Dedifferentiated amniotic fluid mesenchymal stem cell (primary cell): Measurements from ENCODE around the gene PAGE4.
A peak's percentile ranks its signal among the peaks of the same experiment; 100 is the strongest.

Experiments
- DNase-seq: peaks from one replicate; pipeline ENCODE4 v3.0.0-alpha.2; 2016; ENCODE audit errors: extremely low spot score

Gene PAGE4

DNA sequence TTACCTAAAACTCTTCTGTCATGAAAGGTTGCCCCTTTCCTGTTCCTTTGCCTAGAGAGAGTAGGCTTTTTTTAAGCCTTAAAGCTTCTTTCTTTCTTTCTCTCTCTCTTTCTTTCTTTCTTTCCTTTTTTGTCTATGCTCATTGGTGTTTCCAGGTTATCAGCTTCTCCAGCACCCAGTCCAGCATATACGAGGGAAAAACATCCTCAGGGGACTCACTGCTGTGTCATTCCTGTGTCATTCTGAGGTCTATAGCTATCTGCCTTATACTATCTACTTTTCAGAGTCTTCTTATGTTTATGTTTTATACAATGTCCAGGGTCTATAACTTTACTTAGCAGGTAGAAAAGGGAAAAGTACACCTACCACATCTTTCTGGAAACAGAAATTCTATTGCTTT lies 39.6 kb downstream of the PAGE4 start:
- no peak for DNase-seq

GRCh38 chrX:49876750-49877149 lies 47.6 kb downstream of the PAGE4 start:
- no peak for DNase-seq

GRCh38 chrX:49877397-49878101 lies 48.4 kb downstream of the PAGE4 start:
- DNase-seq = no peak

GRCh38 chrX:49878128-49878833 lies 49.2 kb downstream of the PAGE4 start:
- DNase-seq = no peak

DNA sequence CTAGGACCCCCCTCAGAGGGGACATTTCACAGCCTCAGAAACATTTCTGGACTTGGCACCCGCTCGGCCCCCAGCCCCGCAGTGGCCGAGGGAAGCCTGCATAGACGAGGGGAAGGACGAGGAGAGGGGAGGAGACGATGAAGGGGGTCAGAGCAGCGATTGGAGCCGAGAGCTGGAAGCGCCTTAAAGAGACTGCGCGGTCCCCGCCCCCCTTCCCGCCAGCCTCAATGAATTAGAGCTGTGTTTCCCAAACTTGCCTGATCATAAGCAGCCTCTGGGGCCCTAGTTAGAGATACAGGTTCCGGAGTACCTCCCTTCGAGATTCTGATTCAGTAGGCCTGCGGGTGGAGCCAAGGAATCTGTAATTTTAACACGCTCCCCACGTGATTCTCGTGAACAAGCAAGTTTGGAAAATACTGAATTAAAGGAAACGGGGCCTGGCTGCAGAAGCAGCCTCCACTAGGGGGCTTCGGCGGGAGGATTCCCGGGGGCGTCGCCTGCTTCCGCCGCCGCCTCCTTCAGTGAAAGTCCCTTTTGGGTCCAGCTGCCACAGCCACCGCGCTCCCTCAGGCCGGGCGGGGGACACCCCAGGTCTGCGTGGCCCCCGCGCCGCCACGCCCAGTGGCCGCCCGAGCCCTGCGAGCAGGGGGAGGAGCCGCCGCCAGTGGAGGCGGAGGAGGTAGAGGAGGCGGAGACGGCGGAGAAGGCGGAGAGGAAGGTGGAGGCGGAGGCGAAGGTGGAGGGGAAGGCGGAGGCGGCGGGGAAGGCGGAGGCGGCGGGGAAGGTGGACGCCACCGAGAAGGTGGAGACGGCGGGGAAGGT lies 49.9 kb downstream of the PAGE4 start, which contains the start of gene USP27X:
USP27X (plus strand) TSS at position 651 of the 822 bp plus-strand sequence. CDS start 824 bp downstream, outside the sequence.
- peak; percentile 58 for DNase-seq

DNA sequence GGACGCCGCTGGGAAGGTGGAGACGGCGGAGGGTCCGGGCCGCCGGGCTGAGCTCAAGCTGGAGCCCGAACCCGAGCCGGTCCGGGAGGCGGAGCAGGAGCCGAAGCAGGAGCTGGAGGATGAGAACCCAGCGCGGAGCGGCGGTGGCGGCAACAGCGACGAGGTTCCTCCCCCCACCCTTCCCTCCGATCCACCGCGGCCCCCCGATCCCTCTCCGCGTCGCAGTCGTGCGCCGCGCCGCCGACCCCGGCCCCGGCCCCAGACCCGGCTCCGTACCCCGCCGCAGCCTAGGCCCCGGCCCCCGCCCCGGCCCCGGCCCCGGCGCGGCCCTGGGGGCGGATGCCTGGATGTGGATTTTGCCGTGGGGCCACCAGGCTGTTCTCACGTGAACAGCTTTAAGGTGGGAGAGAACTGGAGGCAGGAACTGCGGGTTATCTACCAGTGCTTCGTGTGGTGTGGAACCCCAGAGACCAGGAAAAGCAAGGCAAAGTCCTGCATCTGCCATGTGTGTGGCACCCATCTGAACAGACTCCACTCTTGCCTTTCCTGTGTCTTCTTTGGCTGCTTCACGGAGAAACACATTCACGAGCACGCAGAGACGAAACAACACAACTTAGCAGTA lies 50.7 kb downstream of the PAGE4 start:
- no peak for DNase-seq

GRCh38 chrX:49880668-49881067 lies 51.6 kb downstream of the PAGE4 start:
- DNase-seq = no peak
